KMS-11 (cell line): ENCODE results near the gene FGF12.

Experiments
- H2AFZ ChIP-seq: fragments of 200-600 bp; sonication (generic); 2 replicates; pipeline ENCODE4 v1.6.1; 2016; ENCODE audit warnings: antibody characterized with exemption, mixed run types, low read depth
- H3K27ac ChIP-seq: fragments of 200-600 bp; sonication (generic); 2 replicates; pipeline ENCODE4 v1.6.1; 2016; ENCODE audit warnings: mild to moderate bottlenecking, mixed run types
- H3K27me3 ChIP-seq: fragments of 200-600 bp; sonication (generic); 2 replicates; pipeline ENCODE4 v1.6.1; 2017; ENCODE audit warnings: mild to moderate bottlenecking, low read depth, mixed run types, moderate library complexity; ENCODE audit not compliant: insufficient read depth
- H3K36me3 ChIP-seq: fragments of 200-600 bp; sonication (generic); 2 replicates; pipeline ENCODE4 v1.6.1; 2017; ENCODE audit warnings: mild to moderate bottlenecking, mixed run types; ENCODE audit not compliant: insufficient read depth
- H3K4me1 ChIP-seq: fragments of 200-600 bp; sonication (generic); 2 replicates; pipeline ENCODE4 v1.6.1; 2016; ENCODE audit warnings: mild to moderate bottlenecking, low read depth, mixed run types; ENCODE audit not compliant: poor library complexity, severe bottlenecking
- H3K4me2 ChIP-seq: fragments of 200-600 bp; sonication (generic); 2 replicates; pipeline ENCODE4 v1.7.0; 2016; ENCODE audit warnings: mild to moderate bottlenecking, mixed run types
- H3K4me3 ChIP-seq: fragments of 200-600 bp; sonication (generic); IDR thresholded peaks from 2 replicates; pipeline ENCODE4 v1.6.1; 2017; ENCODE audit warnings: low read depth, low read length, mixed read lengths; ENCODE audit not compliant: insufficient read depth
- H3K79me2 ChIP-seq: fragments of 200-600 bp; sonication (generic); 2 replicates; pipeline ENCODE4 v1.6.1; 2016; ENCODE audit warnings: low read depth, mixed run types; ENCODE audit not compliant: insufficient read depth
- H3K9ac ChIP-seq: fragments of 200-600 bp; sonication (generic); 2 replicates; pipeline ENCODE4 v1.6.1; 2016; ENCODE audit warnings: mild to moderate bottlenecking, mixed run types
- H4K20me1 ChIP-seq: fragments of 200-600 bp; sonication (generic); 2 replicates; pipeline ENCODE4 v1.6.1; 2016; ENCODE audit warnings: mild to moderate bottlenecking, mixed run types; ENCODE audit not compliant: insufficient read depth
- CTCF ChIP-seq: fragments of 200-600 bp; sonication (generic); conservative IDR thresholded peaks from 2 replicates; pipeline ENCODE4 v1.6.1; 2017; ENCODE audit warnings: low read depth, mild to moderate bottlenecking, antibody characterized with exemption, low read length, moderate library complexity, mixed read lengths

The FGF12 gene

DNA sequence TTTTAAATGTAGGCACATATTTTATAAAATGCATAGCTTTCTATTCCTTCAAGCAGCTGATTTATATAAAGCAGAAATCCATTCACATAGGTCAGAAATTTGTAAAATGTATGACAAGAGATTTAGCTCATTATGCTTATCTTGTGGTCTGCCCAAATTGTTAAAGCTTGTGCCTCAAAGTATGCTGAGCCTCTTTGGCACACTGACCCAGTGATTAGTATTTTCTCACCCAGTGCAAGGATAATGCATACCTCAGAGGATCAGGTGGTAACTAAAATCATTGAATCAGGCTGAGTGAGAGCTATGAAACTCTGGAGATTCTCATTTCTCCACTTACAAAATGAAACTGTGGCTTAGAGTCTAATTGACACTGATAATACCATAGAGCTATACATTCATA lies 533.3 kb downstream of the FGF12 start:
- Histone ChIP-seq H4K20me1 (no peaks in the 10 kb centered on the region), H3K4me2 (no peak overlapping the region), H3K4me3 (no peak overlapping the region), H3K36me3 (no peaks in the 10 kb centered on the region), H3K79me2 (no peaks in the 10 kb centered on the region), H3K27me3 (no peaks in the 10 kb centered on the region), H3K9ac (no peak overlapping the region), H2AFZ (no peak overlapping the region), H3K4me1 (no peaks in the 10 kb centered on the region), H3K27ac (no peak overlapping the region)
- TF ChIP-seq CTCF: no peak

GRCh38 chr3:192188218-192188835 lies 539.0 kb downstream of the FGF12 start:
- no peak overlapping the region for H3K4me2 ChIP-seq
- H3K27me3 ChIP-seq: no peaks in the 10 kb centered on the region
- no peak overlapping the region for H3K27ac ChIP-seq
- TF ChIP-seq CTCF: peak; percentile 93
- H4K20me1 ChIP-seq: no peaks in the 10 kb centered on the region
- H3K4me1 ChIP-seq: no peaks in the 10 kb centered on the region
- no peaks in the 10 kb centered on the region for H3K79me2 ChIP-seq
- H2AFZ ChIP-seq: no peak overlapping the region
- no peak overlapping the region for H3K9ac ChIP-seq
- H3K4me3 ChIP-seq: no peak overlapping the region
- no peaks in the 10 kb centered on the region for H3K36me3 ChIP-seq

DNA sequence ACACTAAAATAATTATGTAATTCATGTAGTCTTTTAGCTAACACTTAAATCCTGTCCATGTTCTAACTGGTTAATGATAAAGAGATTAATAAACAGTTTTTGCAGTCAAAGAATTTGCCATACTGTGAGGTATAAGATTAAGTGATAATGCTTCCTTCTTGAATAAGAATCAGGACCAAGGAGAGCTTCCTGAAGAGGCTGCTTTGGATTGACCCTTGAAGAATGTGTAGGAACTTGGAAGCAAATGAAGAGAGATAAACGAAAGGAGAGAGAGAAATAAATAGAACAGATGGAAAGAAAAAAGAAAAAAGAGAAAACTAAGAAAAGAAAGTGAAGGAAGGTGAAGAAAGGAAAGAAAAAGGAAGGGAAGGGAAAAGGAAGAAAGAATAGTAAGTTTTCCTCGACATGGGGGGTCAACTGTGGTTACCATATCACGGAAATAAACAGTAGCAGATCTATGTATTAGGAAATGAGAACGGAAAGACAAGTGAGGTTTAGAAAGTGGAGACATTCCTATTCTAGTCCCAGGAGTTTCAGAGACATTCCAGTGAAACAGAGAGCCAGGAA lies 539.8 kb downstream of the FGF12 start:
- Histone ChIP-seq H3K4me3 (no peak overlapping the region), H3K4me2 (no peak overlapping the region), H4K20me1 (no peaks in the 10 kb centered on the region), H3K27me3 (no peaks in the 10 kb centered on the region), H2AFZ (no peak overlapping the region), H3K4me1 (no peaks in the 10 kb centered on the region), H3K27ac (no peak overlapping the region), H3K36me3 (no peaks in the 10 kb centered on the region), H3K9ac (no peak overlapping the region), H3K79me2 (no peaks in the 10 kb centered on the region)
- no peak for TF ChIP-seq CTCF

GRCh38 chr3:192186498-192186897 lies 540.8 kb downstream of the FGF12 start:
- Histone ChIP-seq H3K4me1 (no peaks in the 10 kb centered on the region), H3K4me3 (no peak overlapping the region), H3K27ac (no peak overlapping the region), H3K4me2 (no peak overlapping the region), H2AFZ (no peak overlapping the region), H3K36me3 (no peaks in the 10 kb centered on the region), H3K27me3 (no peaks in the 10 kb centered on the region), H3K9ac (no peak overlapping the region), H3K79me2 (no peaks in the 10 kb centered on the region), H4K20me1 (no peaks in the 10 kb centered on the region)
- TF ChIP-seq CTCF: no peak
